Measurements from ENCODE around the gene CCDC93.
"Not testable (repeated sequence)": the region's sequence is repeated elsewhere in the genome, so short reads cannot be mapped to it uniquely, and the experiment has no call there.

The CCDC93 gene

DNA sequence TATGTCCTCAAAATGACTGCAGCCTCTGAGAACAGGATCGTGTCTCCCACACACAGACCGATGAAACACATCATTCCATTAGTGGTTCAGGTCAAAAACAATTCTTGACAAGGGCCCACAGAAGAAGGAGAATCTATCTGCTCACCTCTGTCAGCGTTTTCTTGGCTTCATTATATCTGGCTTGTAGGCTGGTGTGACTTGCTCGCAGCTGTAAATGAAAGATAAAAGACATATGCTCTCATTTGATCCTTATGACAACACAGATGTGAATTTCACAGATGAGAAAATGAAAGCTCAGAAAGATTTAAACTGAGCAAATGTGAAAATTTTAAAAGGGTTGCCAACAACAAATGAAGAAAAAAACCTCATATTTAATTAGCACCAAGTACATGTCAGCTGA is 61.6 kb downstream of the CCDC93 start:
- FAIRE-seq: no peak

DNA sequence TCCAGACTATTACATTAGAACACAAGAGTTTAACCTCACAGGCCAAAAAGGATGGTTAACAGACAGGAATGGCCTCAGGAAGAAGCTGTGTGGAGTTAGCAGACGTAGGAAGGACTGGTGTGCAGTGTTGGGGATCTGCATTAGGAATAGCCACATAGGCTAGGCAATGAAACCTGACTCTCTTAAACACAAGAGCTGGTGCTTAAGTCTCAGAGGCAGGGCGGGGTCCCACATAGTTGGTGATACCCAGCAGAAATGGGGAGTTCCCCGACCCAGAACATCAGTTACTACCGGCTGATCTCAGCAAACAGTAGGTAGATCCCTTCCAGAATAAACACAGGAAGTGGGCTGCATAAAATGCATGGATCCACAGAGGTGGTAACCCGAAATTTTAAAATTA is 64.1 kb downstream of the CCDC93 start:
- no peak for FAIRE-seq

GRCh38 chr2:117948615-117949014 is 65.3 kb downstream of the CCDC93 start:
- FAIRE-seq: no peak

DNA sequence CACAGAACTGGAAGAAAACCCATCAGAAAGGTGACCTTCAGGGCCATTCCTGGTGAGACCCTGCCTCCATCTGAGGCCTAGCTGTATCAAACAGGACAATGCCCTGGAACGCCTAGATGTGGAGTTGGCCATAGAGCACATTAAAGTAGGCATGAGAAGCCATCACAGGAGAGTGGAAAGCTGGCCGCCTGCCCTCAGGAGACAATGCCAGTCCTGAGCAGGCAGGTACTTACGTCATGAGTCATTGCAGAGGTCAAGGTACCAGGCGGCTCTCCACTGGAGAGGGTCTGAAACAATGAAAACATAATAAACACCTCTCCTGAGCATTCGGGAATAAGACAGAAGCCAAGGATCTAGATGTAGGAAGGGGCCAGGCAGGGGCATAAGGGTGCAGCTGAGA is 68.6 kb downstream of the CCDC93 start:
- FAIRE-seq: no peak

DNA sequence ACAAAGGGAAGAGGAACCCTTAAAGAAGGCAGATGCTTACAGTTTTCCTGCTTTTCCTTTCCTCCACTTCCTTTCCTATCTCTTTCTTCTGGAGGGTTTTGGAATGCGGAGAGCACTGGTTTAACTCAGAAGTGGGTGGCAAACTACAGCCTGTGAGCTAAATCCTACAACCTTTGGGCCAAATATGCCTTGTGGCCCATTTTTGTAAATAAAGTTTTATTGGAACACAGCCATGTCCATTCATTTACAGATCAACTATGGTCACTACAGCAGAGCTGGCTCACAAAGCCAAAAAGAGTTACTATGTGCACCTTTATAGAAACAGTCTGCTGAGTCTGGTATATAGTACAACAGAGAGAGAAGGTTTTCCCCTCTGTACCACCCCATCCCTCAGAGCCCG is 69.1 kb downstream of the CCDC93 start:
- no peak for FAIRE-seq

- no peak for FAIRE-seq
These were observed 70.7 kb downstream of the CCDC93 start for GRCh38 chr2:117943013-117943672.

- no peak for FAIRE-seq
These were observed 71.3 kb downstream of the CCDC93 start for GRCh38 chr2:117942551-117942950.

DNA sequence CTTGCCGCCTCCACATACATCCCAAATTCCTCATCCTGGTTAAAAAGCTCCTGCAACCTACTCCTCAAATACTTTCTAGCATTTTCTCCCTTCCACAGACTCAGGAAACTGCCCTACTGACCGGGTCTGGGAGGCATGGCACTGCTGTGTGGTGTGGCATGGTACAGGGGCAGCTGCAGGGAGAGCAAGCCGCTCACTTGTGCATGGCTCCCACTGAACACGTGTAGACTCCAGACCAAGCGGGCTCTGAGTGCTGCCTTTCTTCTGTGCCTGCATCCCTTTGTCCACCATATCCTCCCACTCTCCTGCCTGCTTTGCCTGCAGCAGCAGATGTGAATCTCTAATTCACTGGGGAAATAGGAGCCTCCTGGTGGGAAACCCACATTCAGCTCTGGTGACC is 72.2 kb downstream of the CCDC93 start:
- no peak for FAIRE-seq

- no peak for FAIRE-seq
These were observed 73.4 kb downstream of the CCDC93 start for GRCh38 chr2:117940436-117940835.

GRCh38 chr2:117938611-117939010 is 75.3 kb downstream of the CCDC93 start:
- no peak for FAIRE-seq

DNA sequence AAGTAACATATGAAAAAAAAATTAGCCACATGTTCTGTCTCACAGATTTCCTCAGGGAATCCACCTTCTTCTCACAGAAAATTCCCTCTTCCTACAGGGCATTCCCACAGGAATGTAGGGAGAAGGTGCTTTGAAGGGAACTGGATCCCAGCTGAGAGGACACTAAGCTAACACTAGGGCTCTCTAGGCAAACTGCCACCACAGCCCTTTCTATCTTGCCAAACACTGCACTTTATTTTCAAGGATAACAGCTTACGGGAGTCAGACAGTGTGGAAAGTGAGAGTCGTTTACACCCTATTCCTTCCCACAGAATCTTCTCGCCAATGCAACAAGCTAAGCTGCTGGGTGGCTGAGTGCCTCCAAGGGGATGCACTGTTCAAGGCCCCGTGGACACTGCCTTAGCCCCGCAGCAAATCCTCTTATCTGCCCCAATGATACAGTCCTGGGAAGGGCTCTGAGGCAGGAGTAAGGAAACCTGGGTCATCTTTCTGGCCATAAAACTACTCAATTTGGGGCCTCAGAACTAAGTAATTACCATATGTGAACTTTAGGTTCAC is 76.9 kb downstream of the CCDC93 start:
- FAIRE-seq: no peak

- no peak for FAIRE-seq
These were observed 77.9 kb downstream of the CCDC93 start for GRCh38 chr2:117935954-117936353.

GRCh38 chr2:117935456-117935855 is 78.4 kb downstream of the CCDC93 start:
- no peak for FAIRE-seq

- no peak for FAIRE-seq
These were observed 80.0 kb downstream of the CCDC93 start for GRCh38 chr2:117933884-117934354.

DNA sequence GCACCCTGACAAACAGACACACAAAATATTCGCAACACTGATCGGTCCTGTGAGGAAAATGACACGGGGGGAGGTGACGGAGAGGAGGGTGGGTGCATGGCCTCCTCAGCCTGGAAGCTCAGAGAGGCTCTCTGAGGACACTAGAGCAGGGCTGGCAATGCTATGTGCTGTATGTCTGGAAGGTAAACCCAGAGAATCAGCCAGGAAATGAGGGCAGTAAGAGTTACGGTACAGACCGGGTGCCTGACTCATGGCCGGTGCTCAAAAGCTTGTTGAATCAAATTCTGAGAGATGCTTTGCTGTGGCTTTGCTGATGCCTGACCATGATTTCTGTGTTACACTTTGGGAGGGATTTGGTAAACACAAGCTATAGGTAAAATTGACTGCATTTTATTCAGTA is 81.9 kb downstream of the CCDC93 start:
- FAIRE-seq: no peak

- no peak for FAIRE-seq
These were observed 82.6 kb downstream of the CCDC93 start for GRCh38 chr2:117931266-117931665.

- FAIRE-seq: no peak
These were observed 83.1 kb downstream of the CCDC93 start for GRCh38 chr2:117930775-117931174.

DNA sequence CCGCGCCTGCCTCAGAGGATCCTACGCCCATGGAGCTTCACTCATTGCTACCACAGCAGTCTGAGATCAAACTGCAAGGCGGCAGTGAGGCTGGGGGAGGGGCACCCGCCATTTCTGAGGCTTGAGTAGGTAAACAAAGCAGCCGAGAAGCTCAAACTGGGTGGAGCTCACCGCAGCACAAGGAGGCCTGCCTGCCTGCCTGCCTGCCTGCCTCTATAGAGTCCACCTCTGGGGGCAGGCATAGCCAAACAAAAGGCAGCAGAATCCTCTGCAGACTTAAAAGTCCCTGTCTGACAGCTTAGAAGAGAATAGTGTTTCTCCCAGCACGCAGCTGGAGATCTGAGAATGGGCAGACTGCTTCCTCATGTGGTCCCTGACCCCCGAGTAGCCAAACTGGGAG is 90.4 kb downstream of the CCDC93 start:
- FAIRE-seq: not testable (repeated sequence)

GRCh38 chr2:117921520-117921919 is 92.3 kb downstream of the CCDC93 start:
- no peak for FAIRE-seq

GRCh38 chr2:117918608-117919007 is 95.3 kb downstream of the CCDC93 start:
- no peak for FAIRE-seq

DNA sequence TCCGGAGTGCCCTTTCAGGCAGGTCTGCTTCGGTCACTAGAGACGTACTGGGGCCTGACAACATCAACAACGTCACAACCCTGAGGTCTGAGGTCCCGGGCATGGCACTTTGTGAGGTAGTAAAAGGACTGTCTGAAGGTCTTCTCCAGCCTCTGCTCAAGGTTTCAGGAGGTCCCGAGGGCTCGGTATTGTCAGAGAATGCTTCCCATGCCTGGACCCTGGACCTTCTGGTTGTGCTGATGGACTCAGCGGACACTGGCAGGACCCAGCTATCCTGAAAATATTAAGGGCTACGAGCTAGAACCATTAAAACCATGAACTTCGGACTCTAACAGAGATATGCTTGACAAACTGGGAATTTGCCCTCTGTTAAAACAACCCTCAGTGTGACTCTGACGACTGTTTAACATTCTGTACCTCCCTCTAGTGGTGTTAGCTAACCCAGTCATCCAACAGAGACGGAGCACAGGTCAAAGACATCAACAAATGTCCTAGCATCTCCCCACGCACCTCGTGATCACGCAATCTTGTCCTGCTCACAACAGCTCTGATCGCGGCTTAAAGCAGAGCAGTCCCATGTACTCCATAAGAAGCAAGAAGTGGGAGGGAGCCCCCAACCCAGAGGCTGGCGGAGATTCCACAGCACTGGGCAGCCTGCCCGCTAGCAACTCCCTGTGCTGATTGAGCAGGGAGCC is 96.5 kb downstream of the CCDC93 start:
- no peak for FAIRE-seq

GRCh38 chr2:117902933-117903332 is 110.9 kb downstream of the CCDC93 start:
- no peak for FAIRE-seq

DNA sequence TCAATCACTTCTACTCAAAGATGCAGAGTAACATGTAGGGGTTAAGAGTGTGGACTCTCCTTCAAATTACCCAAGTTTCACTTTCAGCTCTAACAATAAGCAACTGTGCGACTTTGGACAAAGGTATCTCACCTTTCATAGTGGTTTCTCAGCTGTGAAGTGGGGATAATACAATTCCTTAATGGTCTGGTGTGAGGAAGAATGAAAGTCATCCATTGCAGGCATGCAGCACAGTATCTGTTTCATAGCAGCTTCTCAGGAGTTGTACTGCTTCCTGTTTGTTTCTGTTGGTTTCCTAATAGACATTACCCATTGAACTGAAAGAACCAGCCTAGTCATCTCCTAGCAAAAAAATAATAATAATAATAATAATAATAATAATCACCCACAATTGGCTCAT is 125.0 kb downstream of the CCDC93 start:
- no peak for FAIRE-seq

- no peak for FAIRE-seq
These were observed 128.6 kb downstream of the CCDC93 start for GRCh38 chr2:117885308-117885707.

Measured in G401.6 (cell line).